Measurements from ENCODE around the gene LY86. TPM values are rescaled to one million over a fixed set of nuclear protein-coding genes. Genes with fewer than 3 reads are reported as not detected.

LY86 gene
- total RNA-seq: not detected in 2 replicates

GRCh38 chr6:6588064-6588923 is at the start of gene LY86:
LY86 (plus strand) TSS chr6:6588720; CDS start chr6:6588735, 15 bp downstream.

All from placental epithelial cell (primary cell).